HepG2 (cell line): ENCODE data around the gene RABGAP1L.

Source experiments
- CREBL2 ChIP-seq: sonication (generic); formaldehyde crosslinking; IDR thresholded peaks from 2 replicates; pipeline ENCODE4 v1.8.1; 2023; ENCODE audit warnings: missing genetic modification reagents, mild to moderate bottlenecking, borderline replicate concordance
- CTCF ChIP-seq: sonication (generic); formaldehyde crosslinking; IDR thresholded peaks from 2 replicates; pipeline ENCODE4 v1.5.0; 2020; ENCODE audit warnings: mild to moderate bottlenecking, missing genetic modification reagents, moderate library complexity
- EP300 ChIP-seq, 3 experiments: sonication (generic) in 1 of 3; formaldehyde crosslinking in 1 of 3; IDR thresholded peaks; 2 replicates each; pipeline versions ENCODE4 v1.5.1 to v1.6.1; 2011 to 2020; ENCODE audit warnings: low read depth in 2 of 3, low read length in 2 of 3, borderline replicate concordance in 1 of 3, improper control_type of control experiment in 1 of 3, mild to moderate bottlenecking in 1 of 3, missing genetic modification reagents in 1 of 3, moderate library complexity in 1 of 3
- SUZ12 ChIP-seq: fragments of 150-350 bp; IDR thresholded peaks from 2 replicates; pipeline ENCODE4 v1.6.1; 2014; ENCODE audit warnings: low read depth, low read length
- ZNF639 ChIP-seq: conservative IDR thresholded peaks from 2 replicates; pipeline ENCODE4 v1.6.1; 2018; ENCODE audit warnings: missing genetic modification reagents
- ZNF687 ChIP-seq: sonication (generic); formaldehyde crosslinking; IDR thresholded peaks from 2 replicates; pipeline ENCODE4 v1.5.1; 2020; ENCODE audit warnings: mild to moderate bottlenecking, missing genetic modification reagents, moderate library complexity

GRCh38 chr1:174580801-174581200 is 421.5 kb downstream of the RABGAP1L start:
- TF ChIP-seq EP300 (IDR thresholded peaks at IDR 0.05; ENCODE audit: low read depth in 2 of 2, low read length in 2 of 2): no peak
- TF ChIP-seq EP300 (CRISPR knock-in tag; IDR thresholded peaks at IDR 0.05; ENCODE audit: borderline replicate concordance): no peak
- no peak for TF ChIP-seq ZNF639 (CRISPR knock-in tag)
- TF ChIP-seq SUZ12: no peak
- TF ChIP-seq CTCF (CRISPR knock-in tag): no peak
- TF ChIP-seq ZNF687 (CRISPR knock-in tag): no peak
- no peak for TF ChIP-seq CREBL2 (CRISPR knock-in tag)
